Fibroblast of villous mesenchyme (primary cell): ENCODE measurements around the gene CFAP58. TPM values are rescaled to one million over a fixed set of nuclear protein-coding genes. Genes with fewer than 3 reads are reported as not detected.

Experiments used
- DNase-seq: peaks from one replicate; pipeline ENCODE4 v3.0.0-alpha.2; 2010; ENCODE audit warnings: low read depth
- H3K4me3 ChIP-seq: 2 replicates; pipeline ENCODE4 v1.5.1; 2011; ENCODE audit warnings: low read depth, mild to moderate bottlenecking, low read length
- total RNA-seq: library from RNA; depleted of rRNA; stranded (reverse); fragments of >200 nt; gene quantifications from 2 replicates; pipeline ENCODE4 v1.2.3, GENCODE V29; 2012
- TF ChIP-seq, protein P1 (sequence below): IDR thresholded peaks from 2 replicates; pipeline ENCODE4 v1.5.1; 2012; ENCODE audit warnings: low read depth, mild to moderate bottlenecking, low read length; ENCODE audit not compliant: insufficient read depth

Gene CFAP58
- total RNA-seq, 1 donor = 0.43 TPM

GRCh38 chr10:104479906-104480593, 126.4 kb downstream of the CFAP58 start:
- TF ChIP-seq, protein P1, sequence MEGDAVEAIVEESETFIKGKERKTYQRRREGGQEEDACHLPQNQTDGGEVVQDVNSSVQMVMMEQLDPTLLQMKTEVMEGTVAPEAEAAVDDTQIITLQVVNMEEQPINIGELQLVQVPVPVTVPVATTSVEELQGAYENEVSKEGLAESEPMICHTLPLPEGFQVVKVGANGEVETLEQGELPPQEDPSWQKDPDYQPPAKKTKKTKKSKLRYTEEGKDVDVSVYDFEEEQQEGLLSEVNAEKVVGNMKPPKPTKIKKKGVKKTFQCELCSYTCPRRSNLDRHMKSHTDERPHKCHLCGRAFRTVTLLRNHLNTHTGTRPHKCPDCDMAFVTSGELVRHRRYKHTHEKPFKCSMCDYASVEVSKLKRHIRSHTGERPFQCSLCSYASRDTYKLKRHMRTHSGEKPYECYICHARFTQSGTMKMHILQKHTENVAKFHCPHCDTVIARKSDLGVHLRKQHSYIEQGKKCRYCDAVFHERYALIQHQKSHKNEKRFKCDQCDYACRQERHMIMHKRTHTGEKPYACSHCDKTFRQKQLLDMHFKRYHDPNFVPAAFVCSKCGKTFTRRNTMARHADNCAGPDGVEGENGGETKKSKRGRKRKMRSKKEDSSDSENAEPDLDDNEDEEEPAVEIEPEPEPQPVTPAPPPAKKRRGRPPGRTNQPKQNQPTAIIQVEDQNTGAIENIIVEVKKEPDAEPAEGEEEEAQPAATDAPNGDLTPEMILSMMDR = no peak
- no peak overlapping the region for H3K4me3 ChIP-seq
- no peak for DNase-seq

- H3K4me3 ChIP-seq = no peak overlapping the region
- no peak for DNase-seq
- TF ChIP-seq, protein P1 = no peak
Measured at GRCh38 chr10:104480797-104481196, 127.2 kb downstream of the CFAP58 start.

DNA sequence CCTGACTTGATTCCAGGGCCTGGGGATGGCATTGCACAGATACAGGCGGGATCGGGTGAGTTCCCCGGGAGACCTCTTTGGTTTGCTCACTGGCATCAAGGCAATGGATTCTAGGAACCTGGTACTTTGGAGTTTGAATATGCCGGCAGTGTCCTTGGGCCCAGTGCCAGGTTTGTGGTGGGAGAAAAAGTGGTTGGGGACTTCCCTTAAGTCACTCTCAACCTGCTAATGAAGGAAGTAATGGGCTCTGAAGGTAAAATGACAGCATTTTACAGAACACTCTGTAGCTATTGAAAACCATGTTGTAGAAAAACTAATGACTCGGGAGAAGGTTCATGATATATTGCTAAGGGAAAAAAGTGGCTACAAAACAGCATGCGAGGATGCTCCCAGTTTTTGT, 129.9 kb downstream of the CFAP58 start:
- TF ChIP-seq, protein P1 = no peak
- DNase-seq = no peak
- H3K4me3 ChIP-seq = no peak overlapping the region

- H3K4me3 ChIP-seq = no peak overlapping the region
- DNase-seq = no peak
- TF ChIP-seq, protein P1 = no peak
Measured at GRCh38 chr10:104485632-104486031, 132.0 kb downstream of the CFAP58 start.

DNA sequence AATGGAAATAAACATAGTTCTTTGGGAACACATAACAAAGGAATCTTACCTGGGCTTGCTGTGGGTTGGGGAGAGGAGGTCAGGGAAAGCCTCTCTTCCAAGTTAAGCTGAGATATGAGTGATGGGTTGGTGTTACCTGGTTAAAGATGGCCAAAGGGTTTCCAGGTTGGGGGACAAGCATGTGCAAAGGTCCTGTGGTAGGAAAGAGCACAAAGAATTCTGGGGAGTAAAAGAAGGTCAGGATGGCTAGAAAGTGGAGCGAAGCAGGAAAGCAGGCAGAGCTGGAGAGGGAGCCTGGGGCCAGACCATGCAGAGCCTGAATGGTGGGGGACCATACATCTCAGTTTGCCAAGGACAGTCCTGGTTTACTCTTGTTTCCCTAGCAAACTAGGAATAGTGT, 133.2 kb downstream of the CFAP58 start:
- no peak for DNase-seq
- H3K4me3 ChIP-seq = no peak overlapping the region
- TF ChIP-seq, protein P1 = no peak

- H3K4me3 ChIP-seq = no peak overlapping the region
- no peak for DNase-seq
- TF ChIP-seq, protein P1 = no peak
Measured at GRCh38 chr10:104487794-104488438, 134.3 kb downstream of the CFAP58 start.

DNA sequence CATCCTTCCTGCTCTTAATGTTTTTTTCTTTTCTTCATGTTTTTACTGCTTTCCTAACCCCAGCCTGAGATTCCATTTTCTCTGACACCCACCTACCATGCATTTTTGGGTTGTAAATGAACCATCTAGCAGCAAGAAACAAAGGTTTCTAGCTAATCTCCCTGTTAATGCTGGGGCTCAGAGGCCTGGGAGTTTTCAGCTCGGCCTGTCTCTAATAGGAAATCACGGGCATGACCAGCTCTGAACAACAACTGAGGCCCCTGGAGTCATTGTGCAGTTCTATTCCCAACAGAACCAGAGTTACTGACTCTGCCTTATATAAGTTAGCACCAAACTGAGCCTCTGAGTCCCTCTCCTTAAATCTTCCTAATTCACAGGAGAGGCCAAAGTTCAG, 134.8 kb downstream of the CFAP58 start:
- no peak for DNase-seq
- H3K4me3 ChIP-seq = no peak overlapping the region
- TF ChIP-seq, protein P1 = no peak
